GM19395 (cell line): Measurements from ENCODE around the gene SMCHD1.
A peak's percentile ranks its signal among the peaks of the same experiment; 100 is the strongest.
"Not testable (repeated sequence)": the region's sequence is repeated elsewhere in the genome, so short reads cannot be mapped to it uniquely, and the experiment has no call there.

ENCODE experiments used
- ATAC-seq: cut with Tn5 transposase; IDR thresholded peaks from one replicate; pipeline ENCODE4 v1.9.1; 2021; ENCODE audit warnings: mild to moderate bottlenecking, moderate library complexity; ENCODE audit not compliant: unreplicated experiment

SMCHD1 gene

DNA sequence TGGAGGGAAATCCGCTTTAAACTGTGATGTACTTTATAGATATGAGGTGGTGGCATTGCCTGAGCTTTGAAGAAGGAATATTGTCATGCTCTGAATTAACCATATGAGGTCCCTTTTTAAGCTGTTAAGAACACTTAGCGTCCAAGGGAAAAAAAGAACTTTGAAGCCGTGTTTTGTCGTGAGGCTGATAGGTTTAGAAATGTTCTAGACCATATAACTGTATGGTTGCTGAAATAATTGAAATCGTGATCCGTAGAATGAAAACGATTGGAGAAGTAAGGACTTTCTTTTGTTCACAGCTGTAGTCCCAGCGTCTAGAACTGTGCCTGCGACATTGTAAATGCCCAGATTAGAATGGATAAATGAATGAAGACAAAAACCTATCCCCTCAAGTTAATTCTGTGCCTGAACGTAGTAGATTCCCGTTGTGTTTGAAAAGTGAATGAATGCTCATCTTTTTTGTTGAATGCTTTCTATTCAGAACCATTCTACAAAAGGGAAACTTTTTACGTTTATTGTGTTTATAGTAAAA lies 1.5 kb downstream of the SMCHD1 start:
- no peak for ATAC-seq

DNA sequence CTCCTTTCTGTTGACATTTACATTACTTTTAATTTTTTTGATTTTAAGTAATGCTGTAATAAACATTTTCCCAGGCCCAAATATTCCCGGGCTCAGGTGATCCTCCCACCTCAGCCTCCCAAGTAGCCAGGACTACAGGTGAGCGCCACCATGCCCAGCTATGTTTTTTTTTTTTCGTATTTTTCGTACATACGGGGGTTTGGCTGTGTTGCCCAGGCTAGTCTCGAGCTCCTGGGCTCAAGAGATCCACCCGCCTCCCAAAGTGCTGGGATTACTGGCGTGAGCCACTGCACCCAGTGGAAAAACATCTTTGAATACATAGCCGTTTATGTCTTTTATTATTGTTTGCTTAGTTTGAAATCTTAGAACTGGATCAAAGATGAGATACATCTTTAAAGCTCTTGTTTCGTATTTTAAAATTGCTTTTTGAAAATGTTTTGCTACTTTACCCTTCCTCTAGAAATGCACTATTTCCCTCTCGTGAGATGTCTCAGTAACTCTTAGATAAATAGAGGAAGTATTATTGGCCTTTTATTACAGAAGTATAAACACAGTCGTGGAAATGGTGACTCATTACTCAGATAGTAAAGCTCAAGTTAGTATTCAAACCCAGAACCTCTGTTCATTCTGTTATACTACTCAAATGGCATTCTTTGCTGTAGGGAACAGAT lies 2.4 kb downstream of the SMCHD1 start:
- no peak for ATAC-seq

DNA sequence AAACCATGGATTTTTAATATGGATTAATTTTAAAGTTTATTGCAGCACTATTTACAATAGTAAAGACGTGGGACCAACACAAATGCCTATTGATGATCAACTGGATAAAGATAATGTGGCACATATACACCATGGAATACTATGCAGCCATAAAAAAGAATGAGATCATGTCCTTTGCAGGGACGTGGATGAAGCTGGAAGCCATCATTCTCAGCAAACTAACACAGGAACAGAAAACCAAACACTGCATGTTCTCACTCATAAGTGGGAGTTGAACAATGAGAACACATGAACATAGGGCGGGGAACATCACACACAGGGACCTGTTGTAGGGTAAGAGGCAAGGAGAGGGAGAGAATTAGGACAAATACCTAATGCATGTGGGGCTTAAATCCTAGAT lies 5.3 kb downstream of the SMCHD1 start:
- not testable (repeated sequence) for ATAC-seq

DNA sequence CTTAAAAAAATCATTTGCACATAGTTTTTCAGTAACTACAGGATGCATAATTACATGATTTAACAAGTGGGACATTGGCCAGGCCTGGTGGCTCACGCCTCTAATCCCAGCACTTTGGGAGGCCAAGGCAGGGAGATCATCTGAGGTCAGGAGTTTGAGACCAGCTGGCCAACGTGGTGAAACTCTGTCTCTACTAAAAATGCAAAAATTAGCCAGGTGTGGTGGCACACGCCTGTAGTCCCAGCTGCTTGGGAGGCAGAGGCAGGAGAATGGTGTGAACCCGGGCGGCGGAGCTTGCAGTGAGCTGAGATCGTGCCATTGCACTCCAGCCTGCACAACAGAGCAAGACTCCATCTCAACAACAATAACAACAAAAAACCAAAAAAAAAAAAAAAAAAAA lies 6.8 kb downstream of the SMCHD1 start:
- not testable (repeated sequence) for ATAC-seq

GRCh38 chr18:2662990-2663389 lies 7.5 kb downstream of the SMCHD1 start:
- ATAC-seq: no peak

DNA sequence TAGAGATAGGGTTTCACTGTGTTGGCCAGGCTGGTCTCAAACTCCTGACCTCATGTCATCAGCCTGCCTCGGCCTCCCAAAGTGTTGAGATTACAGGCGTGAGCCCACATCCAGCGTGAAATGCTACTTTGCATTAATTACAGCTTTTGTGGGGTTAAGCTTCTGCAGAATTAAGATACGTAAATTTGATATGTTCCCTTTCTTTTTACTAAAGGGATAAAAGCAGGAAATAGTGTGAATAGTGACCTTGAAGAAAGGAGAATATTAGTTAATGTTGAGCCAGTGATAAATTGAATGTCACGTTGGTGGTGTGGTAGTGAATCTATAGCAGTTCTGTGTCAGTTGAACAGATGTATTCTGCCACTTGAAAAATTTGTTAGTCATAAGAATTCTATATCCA lies 16.9 kb downstream of the SMCHD1 start:
- ATAC-seq: no peak

DNA sequence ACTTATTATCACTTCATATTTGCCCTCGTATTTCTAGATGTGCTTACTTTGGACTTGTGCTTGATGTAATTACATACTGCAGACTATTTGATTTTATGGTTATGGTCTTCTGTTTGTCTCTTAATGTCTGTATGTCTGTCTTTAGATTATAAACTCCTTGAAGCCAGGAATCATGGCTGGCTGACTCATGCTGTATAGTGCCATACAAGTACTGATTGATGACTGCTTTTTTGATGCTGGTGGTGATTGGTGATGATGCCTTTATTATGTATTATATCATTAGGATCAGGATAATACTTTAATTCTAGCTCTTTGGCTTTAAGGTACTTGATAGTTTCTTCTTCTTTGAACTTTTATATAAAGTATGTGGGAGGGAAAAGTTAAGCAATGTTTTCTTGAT lies 17.3 kb downstream of the SMCHD1 start:
- no peak for ATAC-seq

DNA sequence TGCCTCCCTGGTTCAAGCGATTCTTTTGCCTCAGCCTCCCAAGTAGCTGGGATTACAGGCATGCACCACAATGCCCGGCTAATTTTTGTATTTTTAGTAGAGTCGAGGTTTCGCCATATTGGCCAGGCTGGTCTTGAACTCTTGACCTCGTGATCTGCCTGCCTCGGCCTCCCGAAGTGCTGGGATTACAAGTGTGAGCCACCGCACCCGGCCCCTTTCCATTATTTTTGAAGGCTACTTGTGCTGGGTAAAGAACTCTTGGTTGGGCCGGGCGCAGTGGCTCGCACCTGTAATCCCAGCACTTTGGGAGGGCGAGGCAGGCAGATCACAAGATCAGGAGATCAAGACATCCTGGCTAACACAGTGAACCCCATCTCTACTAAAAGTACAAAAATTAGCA lies 23.4 kb downstream of the SMCHD1 start:
- not testable (repeated sequence) for ATAC-seq

DNA sequence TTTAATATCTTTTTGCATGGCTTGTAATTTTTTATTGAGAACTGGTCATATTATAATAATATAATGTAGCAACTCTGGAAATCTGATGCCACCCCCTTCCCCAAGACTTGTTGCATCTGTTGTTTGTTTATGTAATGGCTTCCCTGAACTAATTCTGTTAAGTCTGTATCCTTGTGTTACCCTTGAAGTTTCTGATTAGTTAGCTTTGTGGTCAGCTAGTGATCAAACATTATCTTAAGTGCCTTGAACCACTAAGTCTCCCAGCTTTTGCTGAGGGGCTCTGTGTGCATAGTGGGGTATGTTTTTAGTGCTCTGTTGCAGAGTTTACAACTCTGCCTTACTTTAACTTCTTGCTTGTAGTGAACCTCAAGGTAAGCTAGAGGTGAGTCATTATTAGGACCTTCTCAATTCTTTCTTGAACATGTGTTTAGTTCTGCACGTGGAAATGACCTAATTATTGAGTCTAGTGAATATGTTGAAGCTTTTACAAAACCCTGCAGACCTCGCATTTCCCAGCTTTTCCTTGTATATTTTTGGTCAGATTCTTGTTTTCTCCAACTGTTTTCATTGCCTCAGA lies 24.8 kb downstream of the SMCHD1 start:
- ATAC-seq: no peak

- ATAC-seq: no peak
Measured at GRCh38 chr18:2681993-2682603, 26.6 kb downstream of the SMCHD1 start.

DNA sequence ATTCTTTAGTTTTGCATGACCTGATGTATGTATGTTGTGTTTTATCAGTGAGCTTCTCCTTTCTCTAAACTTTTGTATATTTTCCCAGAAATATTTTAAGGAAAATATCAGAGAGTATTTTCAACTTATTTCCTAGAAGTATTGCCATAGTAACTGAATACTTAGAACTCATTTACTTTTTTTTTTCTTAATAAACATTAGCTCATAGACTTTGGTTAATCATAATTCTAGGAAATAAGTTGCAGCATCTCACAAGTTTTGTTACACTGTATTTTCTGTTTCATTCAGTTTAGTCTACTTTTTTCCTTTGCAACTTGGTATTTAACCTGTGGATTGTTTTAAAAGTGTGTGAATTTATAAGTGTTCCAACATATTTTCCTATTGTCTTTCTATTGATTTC lies 27.5 kb downstream of the SMCHD1 start:
- ATAC-seq: no peak

DNA sequence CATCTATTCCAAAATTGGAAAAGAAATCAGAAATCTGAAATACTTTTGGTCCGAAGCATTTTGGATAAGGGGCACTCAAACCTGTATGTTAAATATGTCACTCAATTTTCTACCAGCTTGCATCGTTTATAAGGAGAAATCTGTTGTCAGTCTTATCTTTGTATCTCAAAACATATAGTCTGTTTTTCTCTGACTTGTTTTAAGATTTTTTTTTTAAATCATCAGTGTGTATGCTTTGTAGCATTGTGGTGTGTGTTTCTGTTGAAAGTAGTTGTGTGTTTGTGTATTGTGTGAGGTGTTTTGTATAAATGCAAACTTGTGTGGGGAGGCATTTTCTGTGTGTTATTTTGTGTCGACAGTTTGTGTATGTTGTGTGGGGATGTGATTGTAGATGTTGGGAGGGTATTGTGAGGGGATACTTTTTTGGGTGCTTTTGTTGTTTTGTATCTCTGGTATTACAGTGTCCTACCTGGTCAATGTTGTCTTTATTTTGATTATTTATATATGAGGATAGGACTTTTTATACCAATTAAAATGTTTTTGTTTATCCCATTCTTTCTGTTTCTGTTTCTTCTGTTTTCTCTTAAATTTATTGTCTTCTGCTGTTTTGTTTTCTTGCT lies 30.9 kb downstream of the SMCHD1 start:
- ATAC-seq: no peak

GRCh38 chr18:2687390-2688001 lies 32.0 kb downstream of the SMCHD1 start:
- ATAC-seq: peak; percentile 78

GRCh38 chr18:2692508-2692907 lies 37.0 kb downstream of the SMCHD1 start:
- no peak for ATAC-seq

DNA sequence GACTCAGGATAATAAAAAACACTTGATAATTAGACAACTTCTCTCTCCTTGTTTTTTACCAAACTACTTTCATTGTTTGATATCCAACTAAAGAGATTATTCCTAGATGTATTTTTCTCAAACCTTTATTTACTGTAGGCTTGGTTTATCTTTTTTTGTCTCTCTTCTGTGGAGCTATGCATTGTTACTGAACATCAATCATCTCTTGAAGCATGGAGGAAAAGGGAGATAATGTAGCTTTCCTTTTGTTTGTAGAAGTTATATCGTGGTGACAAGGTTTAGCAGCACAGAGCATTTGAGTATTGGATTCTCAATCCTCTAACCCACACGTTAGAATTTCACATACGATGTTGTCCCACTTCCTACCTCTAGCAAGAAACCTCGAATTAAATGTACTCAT lies 41.7 kb downstream of the SMCHD1 start:
- ATAC-seq: no peak

- ATAC-seq: no peak
Measured at GRCh38 chr18:2699001-2699400, 43.5 kb downstream of the SMCHD1 start.

DNA sequence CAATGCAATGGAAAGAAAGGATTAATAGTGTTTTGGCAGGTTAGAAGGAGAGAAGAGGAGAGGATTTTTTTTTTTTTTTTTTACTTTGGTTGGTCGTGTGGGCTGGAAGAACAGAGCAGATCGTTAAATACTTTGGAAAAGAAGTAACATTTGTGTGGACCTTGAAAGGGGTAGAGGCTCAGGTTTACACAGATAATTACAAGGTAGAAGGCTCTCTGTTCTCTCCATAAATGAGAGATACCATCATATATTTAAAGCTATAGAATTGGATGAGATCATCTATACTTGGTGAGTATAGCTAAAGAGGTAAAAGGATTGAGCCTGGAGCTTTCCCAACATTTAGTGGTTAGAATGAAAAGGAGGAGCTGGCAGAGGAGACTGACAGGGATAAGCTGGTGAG lies 49.0 kb downstream of the SMCHD1 start:
- ATAC-seq: no peak

GRCh38 chr18:2706903-2707302 lies 51.4 kb downstream of the SMCHD1 start:
- ATAC-seq: no peak

- no peak for ATAC-seq
Measured at GRCh38 chr18:2707551-2708168, 52.1 kb downstream of the SMCHD1 start.

DNA sequence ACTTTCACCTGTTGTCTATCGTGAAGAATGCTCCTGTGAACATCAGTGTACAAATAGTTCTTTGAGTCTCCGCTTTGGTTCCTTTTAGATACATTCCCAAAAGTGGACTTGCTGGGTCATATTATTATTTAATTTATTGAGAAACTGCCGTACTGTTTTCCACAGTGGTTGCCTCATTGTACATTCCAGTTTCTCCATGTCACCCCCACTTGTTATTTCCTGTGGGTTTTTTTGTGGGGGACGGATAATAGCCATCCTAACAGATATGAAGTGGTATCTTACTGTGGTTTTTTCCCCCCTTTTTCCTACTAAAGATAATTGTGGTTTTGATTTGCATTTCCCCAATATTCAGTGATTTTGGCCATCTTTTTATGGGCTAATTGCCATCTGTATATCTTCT lies 53.8 kb downstream of the SMCHD1 start:
- ATAC-seq: no peak

DNA sequence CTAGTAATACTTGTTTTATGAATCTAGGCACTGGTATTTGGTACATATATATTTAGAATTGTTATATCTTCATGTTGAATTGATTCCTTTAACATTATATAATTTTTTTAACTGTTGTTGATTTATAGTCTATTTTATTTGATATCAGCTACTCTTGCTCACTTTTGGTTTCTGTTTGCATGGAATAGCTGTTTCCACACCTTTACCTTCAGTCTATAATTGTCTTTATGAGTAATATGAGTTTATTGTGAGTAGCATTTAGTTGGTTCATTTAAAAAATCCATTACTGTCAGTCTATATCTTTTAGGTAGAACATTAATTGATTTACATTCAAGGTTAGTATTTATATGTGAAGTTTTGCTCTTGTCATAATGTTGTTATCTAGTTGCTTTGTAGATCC lies 58.6 kb downstream of the SMCHD1 start:
- ATAC-seq: no peak
